Mucosa of rectum (tissue), 2 donors: ENCODE data around the gene SLC7A5.
"Not testable (repeated sequence)": the region's sequence is repeated elsewhere in the genome, so short reads cannot be mapped to it uniquely, and the experiment has no call there.

Experiments used
- H3K27ac ChIP-seq, 2 donors: one replicate each; pipeline ENCODE4 v1.7.0; 2013; ENCODE audit warnings: inconsistent platforms in 2 of 2, low read depth in 2 of 2, low read length in 2 of 2
- H3K27me3 ChIP-seq, 2 donors: one replicate each; pipeline ENCODE4 v1.7.0; 2013; ENCODE audit warnings: low read length in 2 of 2; ENCODE audit not compliant: control insufficient read depth in 2 of 2, insufficient read depth in 2 of 2
- H3K36me3 ChIP-seq, 2 donors: one replicate each; pipeline ENCODE4 v1.7.0; 2013; ENCODE audit warnings: low read length in 2 of 2; ENCODE audit not compliant: control insufficient read depth in 2 of 2, insufficient read depth in 2 of 2
- H3K4me1 ChIP-seq, 2 donors: one replicate each; pipeline ENCODE4 v1.7.0; 2013; ENCODE audit warnings: low read length in 2 of 2, mild to moderate bottlenecking in 1 of 2; ENCODE audit not compliant: control insufficient read depth in 2 of 2, insufficient read depth in 2 of 2
- H3K4me3 ChIP-seq, 2 donors: one replicate each; pipeline ENCODE4 v1.7.0; 2013; ENCODE audit warnings: low read length in 2 of 2
- H3K9ac ChIP-seq, 2 donors: one replicate each; pipeline ENCODE4 v1.7.0; 2013; ENCODE audit warnings: low read length in 2 of 2, low read depth in 1 of 2, mild to moderate bottlenecking in 1 of 2
- H3K9me3 ChIP-seq, 2 donors: one replicate each; pipeline ENCODE4 v1.7.0; 2013; ENCODE audit warnings: low read length in 2 of 2; ENCODE audit not compliant: control insufficient read depth in 2 of 2
- donor health status: healthy.
- donor health status: Normal muscosa, but diverticular disease.

SLC7A5 gene

GRCh38 chr16:87887931-87888330 lies 18.6 kb upstream of the SLC7A5 start:
- H3K27me3 ChIP-seq, H3K4me3 ChIP-seq, H3K36me3 ChIP-seq, H3K9me3 ChIP-seq, H3K27ac ChIP-seq, H3K9ac ChIP-seq, H3K4me1 ChIP-seq: not testable (repeated sequence)

- not testable (repeated sequence) for H3K4me3 ChIP-seq, H3K9ac ChIP-seq, H3K27me3 ChIP-seq, H3K36me3 ChIP-seq, H3K9me3 ChIP-seq, H3K4me1 ChIP-seq, H3K27ac ChIP-seq
These were observed 16.2 kb upstream of the SLC7A5 start for GRCh38 chr16:87885371-87885967.

- Histone ChIP-seq H3K27me3 (no peaks in the 10 kb centered on the region), H3K27ac (no peak overlapping the region)
These were observed 13.2 kb upstream of the SLC7A5 start for GRCh38 chr16:87882436-87883019.

GRCh38 chr16:87881324-87882200 lies 12.3 kb upstream of the SLC7A5 start:
- no peak overlapping the region for H3K4me3 ChIP-seq
- H3K9ac ChIP-seq: no peak overlapping the region
- H3K27me3 ChIP-seq: no peaks in the 10 kb centered on the region
- H3K9me3 ChIP-seq: no peaks in the 10 kb centered on the region
- no peak overlapping the region for H3K27ac ChIP-seq
- H3K4me1 ChIP-seq: no peaks in the 10 kb centered on the region
- H3K36me3 ChIP-seq: no peaks in the 10 kb centered on the region

More at GRCh38 chr16:87882436-87883019, 13.2 kb upstream of the SLC7A5 start:
- no peak overlapping the region for H3K4me3 ChIP-seq
- H3K36me3 ChIP-seq: no peaks in the 10 kb centered on the region
- H3K9ac ChIP-seq: no peak overlapping the region
- no peaks in the 10 kb centered on the region for H3K9me3 ChIP-seq
- no peaks in the 10 kb centered on the region for H3K4me1 ChIP-seq

GRCh38 chr16:87880117-87880696 lies 10.9 kb upstream of the SLC7A5 start:
- no peak overlapping the region for H3K27ac ChIP-seq
- no peak overlapping the region for H3K9ac ChIP-seq
- no peaks in the 10 kb centered on the region for H3K4me1 ChIP-seq
- no peak overlapping the region for H3K4me3 ChIP-seq
- no peaks in the 10 kb centered on the region for H3K9me3 ChIP-seq
- no peaks in the 10 kb centered on the region for H3K36me3 ChIP-seq
- peaks cover 0 to 3% of the 10 kb centered on the region in 2 donors for H3K27me3 ChIP-seq

GRCh38 chr16:87879411-87880013 lies 10.2 kb upstream of the SLC7A5 start:
- not testable (repeated sequence) for H3K9ac ChIP-seq, H3K4me3 ChIP-seq, H3K36me3 ChIP-seq, H3K9me3 ChIP-seq, H3K27me3 ChIP-seq, H3K4me1 ChIP-seq, H3K27ac ChIP-seq

GRCh38 chr16:87878704-87879103 lies 9.4 kb upstream of the SLC7A5 start:
- Histone ChIP-seq H3K27ac (no peak overlapping the region), H3K4me1 (no peaks in the 10 kb centered on the region), H3K36me3 (no peaks in the 10 kb centered on the region), H3K27me3 (peaks cover 0 to 3% of the 10 kb centered on the region in 2 donors), H3K4me3 (no peak overlapping the region), H3K9ac (no peak overlapping the region), H3K9me3 (no peaks in the 10 kb centered on the region)

GRCh38 chr16:87877942-87878507 lies 8.7 kb upstream of the SLC7A5 start:
- Histone ChIP-seq H3K27me3 (peaks cover 0 to 3% of the 10 kb centered on the region in 2 donors), H3K9ac (no peak overlapping the region), H3K9me3 (no peaks in the 10 kb centered on the region), H3K36me3 (no peaks in the 10 kb centered on the region), H3K4me1 (no peaks in the 10 kb centered on the region), H3K27ac (no peak overlapping the region), H3K4me3 (no peak overlapping the region)

GRCh38 chr16:87874639-87875427 lies 5.5 kb upstream of the SLC7A5 start:
- H3K9me3 ChIP-seq: no peaks in the 10 kb centered on the region
- no peak overlapping the region for H3K4me3 ChIP-seq
- no peak overlapping the region for H3K9ac ChIP-seq
- H3K27me3 ChIP-seq: peaks cover 0 to 3% of the 10 kb centered on the region in 2 donors
- H3K27ac ChIP-seq: no peak overlapping the region
- H3K36me3 ChIP-seq: no peaks in the 10 kb centered on the region
- H3K4me1 ChIP-seq: no peaks in the 10 kb centered on the region
